ENCODE results near the gene FBP2.

FBP2 gene

GRCh38 chr9:94593459-94594345 lies at the start of gene FBP2:
Gene FBP2 (minus strand): TSS chr9:94593824. CDS start chr9:94593726, 98 bp downstream.
- DNase-seq: no peak

- DNase-seq: no peak
These were observed 49.6 kb upstream of the FBP2 start for GRCh38 chr9:94643176-94643575.

DNA sequence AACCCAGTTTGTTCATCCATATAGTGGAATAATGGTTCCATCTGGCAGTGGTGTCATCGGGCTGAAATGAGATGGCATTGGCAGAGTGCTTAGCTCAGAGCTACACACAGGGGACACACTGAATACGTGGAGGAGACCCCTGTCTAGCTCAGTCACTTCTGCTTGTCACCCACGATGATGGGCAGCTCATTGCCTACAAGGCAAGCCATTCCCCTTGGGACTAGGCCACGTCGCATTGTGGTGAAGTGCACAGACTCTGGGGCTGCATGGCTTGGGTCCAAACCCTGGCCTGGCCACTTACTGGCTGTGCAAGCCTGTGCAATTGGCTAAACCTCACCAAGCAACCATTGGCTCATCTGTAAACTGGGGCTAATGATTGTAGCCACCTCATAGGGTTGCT lies 48.9 kb upstream of the FBP2 start:
- no peak for DNase-seq

- no peak for DNase-seq
These were observed 46.4 kb upstream of the FBP2 start for GRCh38 chr9:94639999-94640376.

DNA sequence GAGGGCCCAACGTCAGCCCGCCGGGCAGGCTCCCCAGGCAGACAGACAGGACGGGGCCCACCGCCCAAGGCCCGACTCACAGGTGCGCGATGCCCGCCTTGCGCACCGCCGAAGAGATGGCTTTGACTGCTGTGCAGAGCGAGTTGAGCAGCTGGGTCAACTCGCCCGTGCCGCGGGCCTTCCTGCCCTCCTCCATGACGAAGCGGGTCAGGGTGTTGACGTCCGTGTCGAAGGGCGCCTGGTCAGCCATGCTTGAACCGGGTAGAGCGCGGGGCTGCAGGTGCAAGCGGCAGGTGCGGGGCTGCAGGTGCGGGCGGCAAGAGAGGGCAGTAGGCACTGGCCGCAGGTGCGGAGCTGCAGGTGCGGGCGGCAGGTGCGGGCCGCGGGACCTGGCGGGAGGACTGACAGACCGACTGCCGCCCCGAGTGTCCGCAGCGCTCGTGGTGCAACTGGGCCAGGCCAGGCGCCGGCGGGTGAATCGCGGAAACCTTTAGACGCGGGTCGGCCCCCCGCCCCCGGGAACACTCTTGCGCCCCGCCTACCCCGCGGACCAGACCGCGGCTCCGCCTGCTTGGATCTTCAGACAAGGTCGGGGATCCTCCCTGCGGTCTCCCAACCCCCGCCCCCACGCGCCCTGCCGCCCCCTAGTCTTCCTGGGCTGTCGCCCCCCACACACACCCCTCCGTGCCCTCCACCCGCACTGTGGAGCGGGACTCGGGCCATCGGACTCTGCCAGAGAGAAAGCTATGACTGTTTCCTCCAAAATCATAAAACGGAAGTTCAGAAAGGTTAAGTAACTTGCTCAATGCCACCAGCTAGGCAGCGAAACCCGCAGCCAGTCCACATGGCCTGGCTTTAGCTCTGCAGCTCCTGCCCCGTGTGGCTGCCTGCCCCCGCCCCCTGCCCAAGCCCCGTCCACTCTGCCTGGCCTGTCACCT lies 45.7 kb upstream of the FBP2 start, which contains the start of gene FBP1:
TSS of gene FBP1 (minus strand) at position 458 of the 938 bp plus-strand sequence. CDS start at position 250, 208 bp downstream.
- DNase-seq: no peak

GRCh38 chr9:94638335-94639060 lies 44.9 kb upstream of the FBP2 start:
- no peak for DNase-seq

GRCh38 chr9:94632737-94633136 lies 39.1 kb upstream of the FBP2 start:
- DNase-seq: no peak

DNA sequence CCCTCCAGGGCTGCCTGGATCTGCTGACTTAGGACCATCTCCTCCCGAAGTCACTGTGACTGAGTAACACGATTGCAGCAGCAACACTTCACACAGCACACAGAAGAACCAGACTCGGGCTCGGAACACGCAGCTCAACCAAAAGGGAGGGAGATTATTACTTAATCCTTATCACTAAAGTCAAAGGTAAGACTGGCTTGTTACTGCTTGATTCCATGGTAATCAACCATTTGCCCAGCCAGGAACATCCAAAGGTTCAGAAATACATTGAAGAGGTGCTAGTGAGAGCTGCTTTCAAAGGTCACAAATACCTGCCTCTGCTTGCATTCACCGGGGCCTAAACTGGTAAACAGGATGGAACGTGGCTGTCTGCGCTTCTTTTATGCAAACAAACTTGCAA lies 38.0 kb upstream of the FBP2 start:
- DNase-seq: no peak

GRCh38 chr9:94630833-94631232 lies 37.2 kb upstream of the FBP2 start:
- no peak for DNase-seq

- no peak for DNase-seq
These were observed 36.7 kb upstream of the FBP2 start for GRCh38 chr9:94630281-94630680.

DNA sequence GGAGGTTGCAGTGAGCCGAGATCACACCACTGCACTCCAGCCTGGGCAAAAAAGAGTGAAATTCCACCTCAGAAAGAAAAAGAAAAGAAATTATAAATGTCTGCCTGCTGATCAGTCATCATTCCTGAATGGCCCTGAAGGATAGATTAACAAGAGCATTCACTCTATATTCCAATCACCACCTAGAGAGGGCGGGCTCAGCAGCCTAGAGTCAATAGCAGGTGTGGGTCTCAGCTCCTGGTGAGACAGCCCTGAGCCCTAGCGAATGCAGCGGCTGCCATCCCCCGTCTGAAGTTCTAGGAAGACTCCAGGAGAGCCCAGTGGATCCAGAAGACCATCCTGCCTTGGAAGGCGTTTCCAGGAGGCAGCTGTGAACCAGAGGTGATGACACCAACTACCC lies 33.7 kb upstream of the FBP2 start:
- no peak for DNase-seq

DNA sequence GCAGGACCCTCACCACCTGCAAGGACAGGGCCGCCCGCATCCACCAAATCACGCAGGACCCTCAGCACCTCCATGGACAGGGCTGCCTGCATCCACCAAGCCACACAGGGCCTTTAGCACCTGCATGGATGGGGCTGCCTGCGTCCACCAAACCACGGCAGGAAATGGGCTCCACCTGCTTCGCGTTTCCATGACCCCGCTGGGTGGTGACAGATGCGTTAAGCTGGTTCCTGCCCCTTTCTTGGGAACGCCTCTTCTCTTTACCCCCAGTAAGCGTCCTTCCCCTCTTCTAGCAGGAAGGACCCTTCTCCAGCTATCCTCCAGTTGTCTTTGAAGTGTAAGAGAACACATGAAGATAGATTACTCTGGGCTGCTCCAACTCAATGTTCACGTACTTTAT lies 32.2 kb upstream of the FBP2 start:
- no peak for DNase-seq

- no peak for DNase-seq
These were observed 31.0 kb upstream of the FBP2 start for GRCh38 chr9:94624629-94625028.

DNA sequence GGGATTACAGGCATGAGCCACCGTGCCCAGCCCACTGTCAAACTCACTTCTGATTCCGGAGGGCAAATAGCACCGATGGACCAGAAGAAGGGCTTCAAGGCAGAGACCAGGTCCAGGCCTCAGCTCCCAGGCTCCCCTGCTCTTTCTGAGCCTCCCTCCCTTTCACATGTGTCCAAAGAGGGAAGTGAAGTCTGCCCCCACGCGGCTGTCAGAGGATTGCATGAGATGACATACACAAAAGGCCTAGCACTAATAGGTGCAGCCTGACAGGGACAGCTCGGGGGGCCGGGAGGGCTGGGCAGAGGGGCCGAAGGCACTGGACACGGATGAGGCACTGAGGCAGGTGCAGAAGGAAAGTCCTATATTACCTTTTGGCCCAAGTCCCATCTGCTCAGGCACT lies 29.6 kb upstream of the FBP2 start:
- peak; percentile 14 for DNase-seq

DNA sequence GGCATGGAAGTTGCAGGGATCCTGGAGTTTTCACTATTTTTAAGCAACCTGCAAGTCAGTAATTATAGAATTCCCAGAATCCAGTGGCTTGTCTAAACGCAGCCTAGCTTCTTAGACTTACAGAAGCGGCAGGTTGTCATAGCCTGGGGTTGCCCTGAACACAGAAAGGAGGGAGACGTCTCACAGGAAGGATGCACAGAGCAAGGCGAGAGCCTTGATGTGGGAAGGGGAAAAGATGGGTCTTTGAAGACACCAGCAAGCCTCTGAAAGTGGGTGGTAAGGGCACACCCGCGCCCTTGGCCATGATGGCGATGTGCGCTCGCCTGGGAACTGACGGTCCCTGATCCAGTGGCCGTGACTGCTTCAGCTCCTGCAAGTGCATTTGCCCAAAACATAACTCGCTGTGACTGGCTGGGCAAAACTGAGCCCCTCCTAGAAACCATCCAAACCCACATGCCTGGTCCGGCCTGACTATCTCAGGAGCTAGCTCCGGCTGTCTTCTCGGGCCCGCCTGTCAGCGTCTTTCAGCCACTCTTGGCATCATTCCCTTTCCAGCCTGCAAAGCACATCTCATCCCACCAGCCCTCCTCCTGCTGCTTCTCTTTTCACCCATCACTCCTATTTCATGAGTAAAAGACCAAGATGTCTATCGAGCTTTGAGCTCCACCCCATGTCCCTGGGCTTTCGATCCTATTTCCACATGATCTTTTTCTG lies 28.6 kb upstream of the FBP2 start:
- DNase-seq: no peak

DNA sequence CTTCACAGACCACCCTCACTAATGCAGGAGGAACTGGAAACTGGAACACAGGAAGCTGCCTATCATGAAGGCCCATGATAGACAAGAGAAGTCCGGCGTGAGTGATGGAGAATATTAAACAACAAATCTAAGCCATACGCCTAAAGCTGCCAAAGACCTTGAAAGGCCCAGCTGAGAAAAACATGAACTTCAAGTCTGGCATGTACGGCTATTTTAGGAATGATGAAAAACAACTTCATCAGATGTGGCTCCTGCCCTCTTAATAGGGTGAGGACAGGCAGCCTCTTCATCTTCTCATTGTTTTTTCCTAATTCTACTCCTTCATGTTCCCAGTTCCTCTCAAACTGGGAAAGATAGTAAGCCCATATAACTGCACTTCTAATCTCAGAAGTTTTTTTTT lies 25.4 kb upstream of the FBP2 start:
- no peak for DNase-seq

GRCh38 chr9:94613003-94613402 lies 19.4 kb upstream of the FBP2 start:
- no peak for DNase-seq

- no peak for DNase-seq
These were observed 18.4 kb upstream of the FBP2 start for GRCh38 chr9:94612071-94612470.

- no peak for DNase-seq
These were observed 18.0 kb upstream of the FBP2 start for GRCh38 chr9:94611638-94612068.

- DNase-seq: no peak
These were observed 16.6 kb upstream of the FBP2 start for GRCh38 chr9:94610181-94610606.

DNA sequence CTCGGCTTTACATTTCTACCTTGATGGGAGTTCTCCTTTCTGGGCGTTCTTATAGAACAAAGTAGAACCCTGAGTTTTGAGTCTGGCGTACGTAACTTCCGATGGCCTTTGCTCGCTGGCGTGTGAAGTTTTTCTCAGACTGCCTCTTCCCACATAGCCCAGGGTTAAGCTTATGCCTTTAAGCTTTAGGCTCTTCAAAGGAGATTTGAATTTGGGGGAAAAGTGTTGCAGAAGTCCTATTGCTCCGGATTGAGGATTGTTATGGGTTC lies 13.7 kb upstream of the FBP2 start:
- DNase-seq: no peak

GRCh38 chr9:94606646-94607422 lies 13.2 kb upstream of the FBP2 start:
- DNase-seq: no peak
